ENCODE measurements around the gene LRRC36. TPM values are rescaled to one million over a fixed set of nuclear protein-coding genes. Genes with fewer than 3 reads are reported as not detected.

Gene LRRC36
- total and polyA plus RNA-seq, 2 donors, result 0.19 to 0.78 TPM

GRCh38 chr16:67395458-67396158 lies 69.0 kb downstream of the LRRC36 start:
- Histone ChIP-seq H3K4me1 (ENCODE audit: control insufficient read depth in 2 of 2, insufficient read depth in 2 of 2, low read length in 2 of 2) (peaks cover 0 to 15% of the 10 kb centered on the region in 2 donors), H3K9me3 (ENCODE audit: control insufficient read depth in 2 of 2, insufficient read depth in 1 of 2, low read length in 1 of 2) (peaks cover 0 to 15% of the 10 kb centered on the region in 2 donors), H3K4me3 (ENCODE audit: low read length in 2 of 2) (no peak overlapping the region), H3K27ac (ENCODE audit: low read depth in 1 of 2, low read length in 1 of 2) (no peak overlapping the region), H3K36me3 (ENCODE audit: control insufficient read depth in 2 of 2, insufficient read depth in 2 of 2, low read length in 1 of 2) (no peaks in the 10 kb centered on the region), H3K27me3 (ENCODE audit: control insufficient read depth in 2 of 2, insufficient read depth in 1 of 2, low read length in 1 of 2) (peaks cover 40 to 95% of the 10 kb centered on the region in 2 donors)
- no peak for DNase-seq (ENCODE audit: low read depth in 6 of 9, low spot score in 9 of 9)
- 97% methylated on average over 13 of the region's 13 CpGs for WGBS

- H3K4me3 ChIP-seq (ENCODE audit: low read length in 2 of 2), result no peak overlapping the region
- DNase-seq (ENCODE audit: low read depth in 6 of 9, low spot score in 9 of 9), result no peak
- no peak overlapping the region for H3K27ac ChIP-seq (ENCODE audit: low read depth in 1 of 2, low read length in 1 of 2)
- peaks cover 0 to 15% of the 10 kb centered on the region in 2 donors for H3K9me3 ChIP-seq (ENCODE audit: control insufficient read depth in 2 of 2, insufficient read depth in 1 of 2, low read length in 1 of 2)
- H3K27me3 ChIP-seq (ENCODE audit: control insufficient read depth in 2 of 2, insufficient read depth in 1 of 2, low read length in 1 of 2), result peaks cover 40 to 90% of the 10 kb centered on the region in 2 donors
- WGBS, result 85% methylated on average over 31 of the region's 31 CpGs
- no peaks in the 10 kb centered on the region for H3K36me3 ChIP-seq (ENCODE audit: control insufficient read depth in 2 of 2, insufficient read depth in 2 of 2, low read length in 1 of 2)
- peaks cover 0 to 15% of the 10 kb centered on the region in 2 donors for H3K4me1 ChIP-seq (ENCODE audit: control insufficient read depth in 2 of 2, insufficient read depth in 2 of 2, low read length in 2 of 2)
Observed at GRCh38 chr16:67396159-67397035, 69.8 kb downstream of the LRRC36 start.

GRCh38 chr16:67397036-67397801 lies 70.6 kb downstream of the LRRC36 start:
- Histone ChIP-seq H3K27ac (ENCODE audit: low read depth in 1 of 2, low read length in 1 of 2) (no peak overlapping the region), H3K36me3 (ENCODE audit: control insufficient read depth in 2 of 2, insufficient read depth in 2 of 2, low read length in 1 of 2) (no peaks in the 10 kb centered on the region), H3K4me1 (ENCODE audit: control insufficient read depth in 2 of 2, insufficient read depth in 2 of 2, low read length in 2 of 2) (peaks cover 0 to 15% of the 10 kb centered on the region in 2 donors), H3K9me3 (ENCODE audit: control insufficient read depth in 2 of 2, insufficient read depth in 1 of 2, low read length in 1 of 2) (peaks cover 0 to 15% of the 10 kb centered on the region in 2 donors), H3K4me3 (ENCODE audit: low read length in 2 of 2) (no peak overlapping the region), H3K27me3 (ENCODE audit: control insufficient read depth in 2 of 2, insufficient read depth in 1 of 2, low read length in 1 of 2) (peaks cover 40 to 85% of the 10 kb centered on the region in 2 donors)
- no peak for DNase-seq (ENCODE audit: low read depth in 6 of 9, low spot score in 9 of 9)
- 95% methylated on average over 15 of the region's 15 CpGs for WGBS

- Histone ChIP-seq H3K27ac (ENCODE audit: low read depth in 1 of 2, low read length in 1 of 2) (no peak overlapping the region), H3K4me1 (ENCODE audit: control insufficient read depth in 2 of 2, insufficient read depth in 2 of 2, low read length in 2 of 2) (peaks cover 0 to 15% of the 10 kb centered on the region in 2 donors), H3K9me3 (ENCODE audit: control insufficient read depth in 2 of 2, insufficient read depth in 1 of 2, low read length in 1 of 2) (peaks cover 0 to 15% of the 10 kb centered on the region in 2 donors), H3K4me3 (ENCODE audit: low read length in 2 of 2) (no peak overlapping the region), H3K36me3 (ENCODE audit: control insufficient read depth in 2 of 2, insufficient read depth in 2 of 2, low read length in 1 of 2) (no peaks in the 10 kb centered on the region), H3K27me3 (ENCODE audit: control insufficient read depth in 2 of 2, insufficient read depth in 1 of 2, low read length in 1 of 2) (peaks cover 33 to 77% of the 10 kb centered on the region in 2 donors)
- no peak for DNase-seq (ENCODE audit: low read depth in 6 of 9, low spot score in 9 of 9)
- 91% methylated on average over 22 of the region's 22 CpGs for WGBS
Observed at GRCh38 chr16:67397812-67398545, 71.4 kb downstream of the LRRC36 start.

GRCh38 chr16:67398546-67399217 lies 72.1 kb downstream of the LRRC36 start:
- H3K27ac ChIP-seq (ENCODE audit: low read depth in 1 of 2, low read length in 1 of 2), result no peak overlapping the region
- peaks cover 0 to 15% of the 10 kb centered on the region in 2 donors for H3K4me1 ChIP-seq (ENCODE audit: control insufficient read depth in 2 of 2, insufficient read depth in 2 of 2, low read length in 2 of 2)
- 98% methylated on average over 19 of the region's 19 CpGs for WGBS
- H3K4me3 ChIP-seq (ENCODE audit: low read length in 2 of 2), result no peak overlapping the region
- peaks cover 27 to 70% of the 10 kb centered on the region in 2 donors for H3K27me3 ChIP-seq (ENCODE audit: control insufficient read depth in 2 of 2, insufficient read depth in 1 of 2, low read length in 1 of 2)
- H3K36me3 ChIP-seq (ENCODE audit: control insufficient read depth in 2 of 2, insufficient read depth in 2 of 2, low read length in 1 of 2), result no peaks in the 10 kb centered on the region
- no peak for DNase-seq (ENCODE audit: low read depth in 6 of 9, low spot score in 9 of 9)
- H3K9me3 ChIP-seq (ENCODE audit: control insufficient read depth in 2 of 2, insufficient read depth in 1 of 2, low read length in 1 of 2), result peaks cover 0 to 14% of the 10 kb centered on the region in 2 donors

GRCh38 chr16:67399218-67399733 lies 72.7 kb downstream of the LRRC36 start:
- Histone ChIP-seq H3K36me3 (ENCODE audit: control insufficient read depth in 2 of 2, insufficient read depth in 2 of 2, low read length in 1 of 2) (no peaks in the 10 kb centered on the region), H3K9me3 (ENCODE audit: control insufficient read depth in 2 of 2, insufficient read depth in 1 of 2, low read length in 1 of 2) (peaks cover 0 to 8% of the 10 kb centered on the region in 2 donors), H3K4me3 (ENCODE audit: low read length in 2 of 2) (no peak overlapping the region), H3K27me3 (ENCODE audit: control insufficient read depth in 2 of 2, insufficient read depth in 1 of 2, low read length in 1 of 2) (peaks cover 21 to 65% of the 10 kb centered on the region in 2 donors), H3K27ac (ENCODE audit: low read depth in 1 of 2, low read length in 1 of 2) (no peak overlapping the region), H3K4me1 (ENCODE audit: control insufficient read depth in 2 of 2, insufficient read depth in 2 of 2, low read length in 2 of 2) (peaks cover 0 to 9% of the 10 kb centered on the region in 2 donors)
- 42% methylated on average over 42 of the region's 42 CpGs for WGBS
- peak in 3 of 9 donors; percentile 12 to 54 (median 37) for DNase-seq (ENCODE audit: low read depth in 6 of 9, low spot score in 9 of 9)

- H3K4me1 ChIP-seq (ENCODE audit: control insufficient read depth in 2 of 2, insufficient read depth in 2 of 2, low read length in 2 of 2), result peaks cover 0 to 8% of the 10 kb centered on the region in 2 donors
- DNase-seq (ENCODE audit: low read depth in 6 of 9, low spot score in 9 of 9), result no peak
Observed at GRCh38 chr16:67399749-67400704, 73.4 kb downstream of the LRRC36 start.

More at GRCh38 chr16:67399749-67400704, 73.4 kb downstream of the LRRC36 start:
- 85% methylated on average over 19 of the region's 19 CpGs for WGBS
- no peaks in the 10 kb centered on the region for H3K36me3 ChIP-seq (ENCODE audit: control insufficient read depth in 2 of 2, insufficient read depth in 2 of 2, low read length in 1 of 2)
- peaks cover 0 to 6% of the 10 kb centered on the region in 2 donors for H3K9me3 ChIP-seq (ENCODE audit: control insufficient read depth in 2 of 2, insufficient read depth in 1 of 2, low read length in 1 of 2)
- no peak overlapping the region for H3K27ac ChIP-seq (ENCODE audit: low read depth in 1 of 2, low read length in 1 of 2)
- H3K27me3 ChIP-seq (ENCODE audit: control insufficient read depth in 2 of 2, insufficient read depth in 1 of 2, low read length in 1 of 2), result peaks cover 14 to 59% of the 10 kb centered on the region in 2 donors
- H3K4me3 ChIP-seq (ENCODE audit: low read length in 2 of 2), result no peak overlapping the region
